K562 (cell line): ENCODE results near the gene SIDT2. TPM values are rescaled to one million over a fixed set of nuclear protein-coding genes. Genes with fewer than 3 reads are reported as not detected.

Source experiments
- CHD2 ChIP-seq: IDR thresholded peaks from 2 replicates; pipeline ENCODE4 v1.6.1; 2011; ENCODE audit warnings: low read depth, low read length
- DPF2 ChIP-seq: fragments of 450-650 bp; IDR thresholded peaks from 2 replicates; pipeline ENCODE4 v1.6.1; 2016
- EWSR1 ChIP-seq: fragments of 450-650 bp; IDR thresholded peaks from 2 replicates; pipeline ENCODE4 v1.6.1; 2018; ENCODE audit warnings: borderline replicate concordance, mild to moderate bottlenecking, low read depth, moderate library complexity; ENCODE audit not compliant: partially characterized antibody
- GABPA ChIP-seq: fragments of 200-800 bp; sonication (Bioruptor generic); conservative IDR thresholded peaks from 2 replicates; pipeline ENCODE4 v1.6.1; 2016; ENCODE audit warnings: low read depth, missing genetic modification characterization, missing compliant biosample characterization
- MEF2A ChIP-seq: IDR thresholded peaks from 2 replicates; pipeline ENCODE4 v1.6.1; 2011; ENCODE audit warnings: low read depth, mild to moderate bottlenecking, low read length, moderate library complexity; ENCODE audit not compliant: control insufficient read depth
- MTA2 ChIP-seq: fragments of 450-650 bp; IDR thresholded peaks from 2 replicates; pipeline ENCODE4 v1.6.1; 2016; ENCODE audit warnings: low read depth
- MXI1 ChIP-seq: IDR thresholded peaks from 2 replicates; pipeline ENCODE4 v1.6.1; 2011; ENCODE audit warnings: low read depth, mild to moderate bottlenecking, improper control_type of control experiment, low read length
- NCOA1 ChIP-seq: fragments of 450-650 bp; IDR thresholded peaks from 2 replicates; pipeline ENCODE4 v1.6.1; 2016; ENCODE audit warnings: low read depth
- PTTG1 ChIP-seq: fragments of 450-650 bp; IDR thresholded peaks from 2 replicates; pipeline ENCODE4 v1.6.1; 2016; ENCODE audit warnings: low read depth, mild to moderate bottlenecking, missing genetic modification characterization, missing compliant biosample characterization
- SRSF9 ChIP-seq: fragments of 200-400 bp; formaldehyde crosslinking; IDR thresholded peaks from 2 replicates; pipeline ENCODE4 v1.6.1; 2017; ENCODE audit warnings: low read depth, low read length, borderline replicate concordance
- TCF3 ChIP-seq: sonication (generic); formaldehyde crosslinking; IDR thresholded peaks from 2 replicates; pipeline ENCODE4 v1.4.0; 2020; ENCODE audit warnings: mild to moderate bottlenecking, missing genetic modification reagents
- TCF7L2 ChIP-seq: fragments of 150-350 bp; IDR thresholded peaks from 2 replicates; pipeline ENCODE4 v1.6.1; 2016; ENCODE audit warnings: low read depth, mild to moderate bottlenecking, low read length, moderate library complexity
- ZNF140 ChIP-seq: fragments of 250-450 bp; sonication (Bioruptor Pico); IDR thresholded peaks from 2 replicates; pipeline ENCODE4 v1.8.0; 2021; ENCODE audit warnings: moderate library complexity, mild to moderate bottlenecking, inconsistent platforms
- ZNF174 ChIP-seq: fragments of 250-450 bp; sonication (Bioruptor Pico); IDR thresholded peaks from 2 replicates; pipeline ENCODE4 v1.4.0; 2020; ENCODE audit warnings: mild to moderate bottlenecking
- ZNF224 ChIP-seq: sonication (generic); formaldehyde crosslinking; IDR thresholded peaks from 2 replicates; pipeline ENCODE4 v1.8.0; 2022; ENCODE audit warnings: mild to moderate bottlenecking, missing genetic modification reagents
- ZNF384 ChIP-seq: IDR thresholded peaks from 2 replicates; pipeline ENCODE4 v1.6.1; 2012; ENCODE audit warnings: low read depth, low read length, improper control_type of control experiment
- ZNF445 ChIP-seq: fragments of 250-450 bp; sonication (Bioruptor Pico); IDR thresholded peaks from 2 replicates; pipeline ENCODE4 v1.4.0; 2020; ENCODE audit warnings: low read depth, mild to moderate bottlenecking, moderate library complexity
- polyA plus RNA-seq, 8 experiments: library from polyadenylated mRNA; depleted of rRNA in 4 of 8; stranded (reverse) in 5 of 8; unstranded in 3 of 8; fragments of >200 nt; fragmentation: Nextera tagmentation in 2 of 8; fragmentation: Illumina TruSeq in 1 of 8; extraction: Ambion mirVana in 2 of 8; extraction: Trizol in 1 of 8; gene quantifications; 2 replicates each; pipeline versions ENCODE4 v1.2.1 to v1.2.3, GENCODE V29; 2011 to 2014; ENCODE audit warnings: inconsistent platforms in 1 of 8, missing spikeins in 1 of 8
- total RNA-seq, 7 experiments: library from RNA; depleted of rRNA in 6 of 7; stranded (reverse); fragments of >200 nt in 6 of 7; fragmentation: Illumina TruSeq in 2 of 7; extraction: Trizol in 2 of 7; gene quantifications; 2 replicates each; pipeline versions ENCODE4 v1.2.1 to v1.2.3, GENCODE V29; 2011 to 2021; ENCODE audit warnings: low replicate concordance in 1 of 7
- TF ChIP-seq, protein P1 (sequence below), 2 experiments: fragments of 450-650 bp; conservative IDR thresholded peaks; 2 replicates each; pipeline ENCODE4 v1.6.1; 2017; ENCODE audit warnings: mild to moderate bottlenecking in 2 of 2, moderate library complexity in 2 of 2
- TF ChIP-seq, protein P2 (sequence below): fragments of 450-650 bp; formaldehyde crosslinking; IDR thresholded peaks from 2 replicates; pipeline ENCODE4 v1.4.0; 2022; ENCODE audit warnings: mild to moderate bottlenecking, moderate library complexity
- TF ChIP-seq, protein P3 (sequence below): fragments of 200-800 bp; sonication (Bioruptor generic); IDR thresholded peaks from 2 replicates; pipeline ENCODE4 v1.6.1; 2017; ENCODE audit warnings: missing genetic modification characterization, missing compliant biosample characterization
- TF ChIP-seq, protein P4 (sequence below): fragments of 450-650 bp; formaldehyde crosslinking; IDR thresholded peaks from 2 replicates; pipeline ENCODE4 v1.4.0; 2020; ENCODE audit warnings: mild to moderate bottlenecking, moderate library complexity

Gene SIDT2
- total and polyA plus RNA-seq, 9 of the 15 experiments (the other 6 are each of a cell fraction or from before 2014, with no cell fraction given) = 2.4 to 20.2 (median 6.5) TPM

DNA sequence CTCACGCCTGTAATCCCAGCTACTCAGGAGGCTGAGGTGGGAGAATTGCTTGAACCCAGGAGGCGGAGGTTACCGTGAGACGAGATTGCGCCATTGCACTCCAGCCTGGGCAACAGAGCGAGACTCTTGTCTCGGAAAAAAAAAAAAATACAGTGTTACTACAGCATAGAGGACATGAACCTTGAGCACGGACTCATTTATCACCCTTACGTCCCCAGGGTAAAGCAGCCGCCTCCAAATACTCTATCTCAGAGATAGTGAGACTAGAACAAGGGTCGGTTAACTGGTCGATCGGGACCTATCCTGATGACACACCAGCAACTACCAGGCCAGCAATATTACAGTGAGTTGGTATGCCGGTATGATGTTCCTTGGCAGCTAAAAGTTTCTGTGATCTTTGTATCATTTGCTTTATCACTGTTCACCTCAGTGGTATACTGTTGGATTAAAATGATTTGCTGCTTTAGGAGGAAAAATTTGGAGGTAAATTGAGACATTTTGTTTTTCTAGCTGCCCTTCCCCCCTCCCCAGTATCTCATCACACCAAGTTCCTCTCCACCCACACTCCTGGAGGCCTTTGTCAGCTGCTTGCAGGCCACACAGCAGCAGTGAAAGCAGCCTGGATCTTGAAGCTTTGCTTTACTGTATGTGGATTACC is 7.0 kb upstream of the SIDT2 start (continued):
- TF ChIP-seq ZNF140 (CRISPR knock-in tag) (no peak), NCOA1 (peak; percentile 41; the same call in 1 of the 2 replicates), TCF7L2 (no peak), SRSF9 (no peak), MTA2 (no peak), EWSR1 (no peak), CHD2 (no peak), MXI1 (no peak), GABPA (tag) (no peak), ZNF174 (CRISPR knock-in tag) (no peak), PTTG1 (tag) (no peak), ZNF445 (CRISPR knock-in tag) (no peak), ZNF384 (no peak), MEF2A (0 out of 2 replicates have a peak, but pooled peaks have one; percentile 42), DPF2 (peak; percentile 81), TCF3 (CRISPR knock-in tag) (peak; percentile 58), ZNF224 (no peak)
- TF ChIP-seq, protein P1, sequence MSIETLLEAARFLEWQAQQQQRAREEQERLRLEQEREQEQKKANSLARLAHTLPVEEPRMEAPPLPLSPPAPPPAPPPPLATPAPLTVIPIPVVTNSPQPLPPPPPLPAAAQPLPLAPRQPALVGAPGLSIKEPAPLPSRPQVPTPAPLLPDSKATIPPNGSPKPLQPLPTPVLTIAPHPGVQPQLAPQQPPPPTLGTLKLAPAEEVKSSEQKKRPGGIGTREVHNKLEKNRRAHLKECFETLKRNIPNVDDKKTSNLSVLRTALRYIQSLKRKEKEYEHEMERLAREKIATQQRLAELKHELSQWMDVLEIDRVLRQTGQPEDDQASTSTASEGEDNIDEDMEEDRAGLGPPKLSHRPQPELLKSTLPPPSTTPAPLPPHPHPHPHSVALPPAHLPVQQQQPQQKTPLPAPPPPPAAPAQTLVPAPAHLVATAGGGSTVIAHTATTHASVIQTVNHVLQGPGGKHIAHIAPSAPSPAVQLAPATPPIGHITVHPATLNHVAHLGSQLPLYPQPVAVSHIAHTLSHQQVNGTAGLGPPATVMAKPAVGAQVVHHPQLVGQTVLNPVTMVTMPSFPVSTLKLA (conservative IDR thresholded peaks at IDR 0.05) = 0 out of 4 replicates have a peak, but pooled peaks of 1 of the 2 experiments have one; percentile 22
- TF ChIP-seq, protein P2, sequence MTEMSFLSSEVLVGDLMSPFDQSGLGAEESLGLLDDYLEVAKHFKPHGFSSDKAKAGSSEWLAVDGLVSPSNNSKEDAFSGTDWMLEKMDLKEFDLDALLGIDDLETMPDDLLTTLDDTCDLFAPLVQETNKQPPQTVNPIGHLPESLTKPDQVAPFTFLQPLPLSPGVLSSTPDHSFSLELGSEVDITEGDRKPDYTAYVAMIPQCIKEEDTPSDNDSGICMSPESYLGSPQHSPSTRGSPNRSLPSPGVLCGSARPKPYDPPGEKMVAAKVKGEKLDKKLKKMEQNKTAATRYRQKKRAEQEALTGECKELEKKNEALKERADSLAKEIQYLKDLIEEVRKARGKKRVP (CRISPR knock-in tag) = no peak
- TF ChIP-seq, protein P3, sequence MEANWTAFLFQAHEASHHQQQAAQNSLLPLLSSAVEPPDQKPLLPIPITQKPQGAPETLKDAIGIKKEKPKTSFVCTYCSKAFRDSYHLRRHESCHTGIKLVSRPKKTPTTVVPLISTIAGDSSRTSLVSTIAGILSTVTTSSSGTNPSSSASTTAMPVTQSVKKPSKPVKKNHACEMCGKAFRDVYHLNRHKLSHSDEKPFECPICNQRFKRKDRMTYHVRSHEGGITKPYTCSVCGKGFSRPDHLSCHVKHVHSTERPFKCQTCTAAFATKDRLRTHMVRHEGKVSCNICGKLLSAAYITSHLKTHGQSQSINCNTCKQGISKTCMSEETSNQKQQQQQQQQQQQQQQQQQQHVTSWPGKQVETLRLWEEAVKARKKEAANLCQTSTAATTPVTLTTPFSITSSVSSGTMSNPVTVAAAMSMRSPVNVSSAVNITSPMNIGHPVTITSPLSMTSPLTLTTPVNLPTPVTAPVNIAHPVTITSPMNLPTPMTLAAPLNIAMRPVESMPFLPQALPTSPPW (CRISPR knock-in tag) = no peak
- TF ChIP-seq, protein P4, sequence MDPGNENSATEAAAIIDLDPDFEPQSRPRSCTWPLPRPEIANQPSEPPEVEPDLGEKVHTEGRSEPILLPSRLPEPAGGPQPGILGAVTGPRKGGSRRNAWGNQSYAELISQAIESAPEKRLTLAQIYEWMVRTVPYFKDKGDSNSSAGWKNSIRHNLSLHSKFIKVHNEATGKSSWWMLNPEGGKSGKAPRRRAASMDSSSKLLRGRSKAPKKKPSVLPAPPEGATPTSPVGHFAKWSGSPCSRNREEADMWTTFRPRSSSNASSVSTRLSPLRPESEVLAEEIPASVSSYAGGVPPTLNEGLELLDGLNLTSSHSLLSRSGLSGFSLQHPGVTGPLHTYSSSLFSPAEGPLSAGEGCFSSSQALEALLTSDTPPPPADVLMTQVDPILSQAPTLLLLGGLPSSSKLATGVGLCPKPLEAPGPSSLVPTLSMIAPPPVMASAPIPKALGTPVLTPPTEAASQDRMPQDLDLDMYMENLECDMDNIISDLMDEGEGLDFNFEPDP (CRISPR knock-in tag) = no peak
